ENCODE data around the gene CDK2AP2.
A peak's percentile ranks its signal among the peaks of the same experiment; 100 is the strongest.
"Not testable (repeated sequence)": the region's sequence is repeated elsewhere in the genome, so short reads cannot be mapped to it uniquely, and the experiment has no call there.

Gene CDK2AP2

GRCh38 chr11:67477344-67478050 is 30.5 kb downstream of the CDK2AP2 start:
- not testable (repeated sequence) for H3K4me3 Mint-ChIP-seq; H3K27me3 Mint-ChIP-seq; H3K36me3 Mint-ChIP-seq (ENCODE audit: low read depth); H3K9me3 Mint-ChIP-seq; H3K4me1 Mint-ChIP-seq (ENCODE audit: low read depth); H3K27ac Mint-ChIP-seq; DNase-seq

- H3K27ac Mint-ChIP-seq; DNase-seq; H3K27me3 Mint-ChIP-seq; H3K4me1 Mint-ChIP-seq (ENCODE audit: low read depth); H3K4me3 Mint-ChIP-seq; H3K9me3 Mint-ChIP-seq; H3K36me3 Mint-ChIP-seq (ENCODE audit: low read depth): not testable (repeated sequence)
Measured at GRCh38 chr11:67476692-67477091, 31.3 kb downstream of the CDK2AP2 start.

GRCh38 chr11:67472882-67473281 is 35.1 kb downstream of the CDK2AP2 start:
- no peak for DNase-seq
- H3K4me1 Mint-ChIP-seq (ENCODE audit: low read depth): peaks cover 13% of the 10 kb centered on the region
- no peak overlapping the region for H3K4me3 Mint-ChIP-seq
- H3K27me3 Mint-ChIP-seq: no peaks in the 10 kb centered on the region
- no peak overlapping the region for H3K27ac Mint-ChIP-seq
- H3K9me3 Mint-ChIP-seq: no peaks in the 10 kb centered on the region
- peaks cover 5% of the 10 kb centered on the region for H3K36me3 Mint-ChIP-seq (ENCODE audit: low read depth)

GRCh38 chr11:67470337-67471002 is 37.5 kb downstream of the CDK2AP2 start:
- Mint-ChIP-seq H3K4me3 (no peak overlapping the region), H3K9me3 (no peaks in the 10 kb centered on the region), H3K36me3 (ENCODE audit: low read depth) (peaks cover 13% of the 10 kb centered on the region), H3K27ac (peak overlapping the region; percentile 12), H3K4me1 (ENCODE audit: low read depth) (peaks cover 32% of the 10 kb centered on the region), H3K27me3 (no peaks in the 10 kb centered on the region)
- no peak for DNase-seq

GRCh38 chr11:67469508-67469811 is 38.5 kb downstream of the CDK2AP2 start:
- DNase-seq: no peak
- Mint-ChIP-seq H3K27me3 (no peaks in the 10 kb centered on the region), H3K9me3 (no peaks in the 10 kb centered on the region), H3K4me1 (ENCODE audit: low read depth) (peaks cover 36% of the 10 kb centered on the region), H3K4me3 (peak overlapping the region; percentile 78), H3K36me3 (ENCODE audit: low read depth) (peaks cover 20% of the 10 kb centered on the region), H3K27ac (peak overlapping the region; percentile 90)

GRCh38 chr11:67468759-67469507 is 39.0 kb downstream of the CDK2AP2 start, which contains the start of gene TMEM134:
TSS of gene TMEM134 (minus strand) at chr11:67469251. CDS start at chr11:67469192, 59 bp downstream.
- peak within 1 kb of the TSS; percentile 91 for H3K4me3 Mint-ChIP-seq
- DNase-seq: peak; percentile 95
- H3K4me1 Mint-ChIP-seq (ENCODE audit: low read depth): peaks cover 40% of the 10 kb centered on the region
- peak within 1 kb of the TSS; percentile 94 for H3K27ac Mint-ChIP-seq
- H3K27me3 Mint-ChIP-seq: no peaks in the 10 kb centered on the region
- peaks cover 20% of the 10 kb centered on the region for H3K36me3 Mint-ChIP-seq (ENCODE audit: low read depth)
- H3K9me3 Mint-ChIP-seq: no peaks in the 10 kb centered on the region

GRCh38 chr11:67468456-67468758 is 39.6 kb downstream of the CDK2AP2 start:
- Mint-ChIP-seq H3K27me3 (no peaks in the 10 kb centered on the region), H3K9me3 (no peaks in the 10 kb centered on the region), H3K27ac (peak overlapping the region; percentile 94), H3K4me1 (ENCODE audit: low read depth) (peaks cover 40% of the 10 kb centered on the region), H3K36me3 (ENCODE audit: low read depth) (peaks cover 20% of the 10 kb centered on the region), H3K4me3 (peak overlapping the region; percentile 91)
- DNase-seq: no peak

- peaks cover 20% of the 10 kb centered on the region for H3K36me3 Mint-ChIP-seq (ENCODE audit: low read depth)
- peaks cover 40% of the 10 kb centered on the region for H3K4me1 Mint-ChIP-seq (ENCODE audit: low read depth)
- peak overlapping the region; percentile 91 for H3K4me3 Mint-ChIP-seq
- DNase-seq: peak; percentile 54
- no peaks in the 10 kb centered on the region for H3K9me3 Mint-ChIP-seq
- H3K27ac Mint-ChIP-seq: peak overlapping the region; percentile 94
- H3K27me3 Mint-ChIP-seq: no peaks in the 10 kb centered on the region
Measured at GRCh38 chr11:67468056-67468455, 39.9 kb downstream of the CDK2AP2 start.

GRCh38 chr11:67466962-67467771 is 40.8 kb downstream of the CDK2AP2 start:
- Mint-ChIP-seq H3K36me3 (ENCODE audit: low read depth) (peaks cover 20% of the 10 kb centered on the region), H3K9me3 (no peaks in the 10 kb centered on the region), H3K4me3 (peak overlapping the region; percentile 91), H3K27me3 (no peaks in the 10 kb centered on the region), H3K27ac (peak overlapping the region; percentile 94), H3K4me1 (ENCODE audit: low read depth) (peaks cover 40% of the 10 kb centered on the region)
- no peak for DNase-seq

GRCh38 chr11:67466367-67466766 is 41.6 kb downstream of the CDK2AP2 start:
- H3K36me3 Mint-ChIP-seq (ENCODE audit: low read depth): peaks cover 20% of the 10 kb centered on the region
- no peaks in the 10 kb centered on the region for H3K27me3 Mint-ChIP-seq
- DNase-seq: no peak
- peak overlapping the region; percentile 69 for H3K27ac Mint-ChIP-seq
- peaks cover 40% of the 10 kb centered on the region for H3K4me1 Mint-ChIP-seq (ENCODE audit: low read depth)
- no peaks in the 10 kb centered on the region for H3K9me3 Mint-ChIP-seq
- peak overlapping the region; percentile 42 for H3K4me3 Mint-ChIP-seq

GRCh38 chr11:67465530-67465929 is 42.4 kb downstream of the CDK2AP2 start:
- H3K36me3 Mint-ChIP-seq (ENCODE audit: low read depth): peaks cover 20% of the 10 kb centered on the region
- not testable (repeated sequence) for H3K9me3 Mint-ChIP-seq, DNase-seq, H3K27me3 Mint-ChIP-seq
- peak overlapping the region; percentile 88 for H3K4me3 Mint-ChIP-seq
- peak overlapping the region; percentile 93 for H3K27ac Mint-ChIP-seq
- peaks cover 39% of the 10 kb centered on the region for H3K4me1 Mint-ChIP-seq (ENCODE audit: low read depth)

GRCh38 chr11:67465189-67465510 is 42.8 kb downstream of the CDK2AP2 start:
- Mint-ChIP-seq H3K27ac (peak overlapping the region; percentile 93), H3K9me3 (no peaks in the 10 kb centered on the region), H3K36me3 (ENCODE audit: low read depth) (peaks cover 20% of the 10 kb centered on the region), H3K4me3 (peak overlapping the region; percentile 88), H3K27me3 (no peaks in the 10 kb centered on the region), H3K4me1 (ENCODE audit: low read depth) (peaks cover 39% of the 10 kb centered on the region)
- DNase-seq: no peak

GRCh38 chr11:67464411-67465188 is 43.4 kb downstream of the CDK2AP2 start:
- peak; percentile 92 for DNase-seq
- Mint-ChIP-seq H3K27me3 (no peaks in the 10 kb centered on the region), H3K36me3 (ENCODE audit: low read depth) (peaks cover 20% of the 10 kb centered on the region), H3K27ac (peak overlapping the region; percentile 93), H3K4me3 (peak overlapping the region; percentile 88), H3K9me3 (no peaks in the 10 kb centered on the region), H3K4me1 (ENCODE audit: low read depth) (peaks cover 39% of the 10 kb centered on the region)
